BE2C (cell line): ENCODE measurements around the gene SRRD.
A peak's percentile ranks its signal among the peaks of the same experiment; 100 is the strongest.

Experiments
- DNase-seq: peaks from one replicate; pipeline ENCODE4 v3.0.0-alpha.2; 2020
- H3K27me3 ChIP-seq: fragments of 250-450 bp; sonication (Bioruptor Pico); 2 replicates; pipeline ENCODE4 v1.5.1; 2020; ENCODE audit warnings: mild to moderate bottlenecking
- H3K36me3 ChIP-seq: fragments of 250-450 bp; sonication (Bioruptor Pico); 2 replicates; pipeline ENCODE4 v1.5.1; 2020; ENCODE audit warnings: mild to moderate bottlenecking
- H3K4me1 ChIP-seq: fragments of 250-450 bp; sonication (Bioruptor Pico); 2 replicates; pipeline ENCODE4 v1.5.1; 2020
- H3K4me3 ChIP-seq: 2 replicates; pipeline ENCODE4 v1.5.1; 2011; ENCODE audit warnings: low read depth, low read length
- H3K9me3 ChIP-seq: fragments of 250-450 bp; sonication (Bioruptor Pico); 2 replicates; pipeline ENCODE4 v1.5.1; 2020
- CTCF ChIP-seq: IDR thresholded peaks from 2 replicates; pipeline ENCODE4 v1.5.1; 2012; ENCODE audit warnings: mild to moderate bottlenecking, low read depth, low read length

SRRD gene

GRCh38 chr22:26484360-26484706 is 656 bp downstream of the SRRD start:
- Histone ChIP-seq H3K27me3 (no peaks in the 10 kb centered on the region), H3K9me3 (no peaks in the 10 kb centered on the region), H3K4me3 (peak overlapping the region; percentile 67), H3K36me3 (peaks cover 21% of the 10 kb centered on the region), H3K4me1 (peaks cover 2% of the 10 kb centered on the region; the same call in 1 of the 2 replicates)
- TF ChIP-seq CTCF: no peak
- no peak for DNase-seq

GRCh38 chr22:26485013-26485412 is 1.3 kb downstream of the SRRD start:
- Histone ChIP-seq H3K4me1 (peaks cover 2% of the 10 kb centered on the region; the same call in 1 of the 2 replicates), H3K4me3 (no peak overlapping the region), H3K36me3 (peaks cover 28% of the 10 kb centered on the region), H3K9me3 (no peaks in the 10 kb centered on the region), H3K27me3 (no peaks in the 10 kb centered on the region)
- no peak for TF ChIP-seq CTCF
- no peak for DNase-seq

- H3K27me3 ChIP-seq: no peaks in the 10 kb centered on the region
- H3K4me1 ChIP-seq: peaks cover 2% of the 10 kb centered on the region; the same call in 1 of the 2 replicates
- no peak for TF ChIP-seq CTCF
- no peak for DNase-seq
- no peak overlapping the region for H3K4me3 ChIP-seq
- H3K9me3 ChIP-seq: no peaks in the 10 kb centered on the region
- peaks cover 35% of the 10 kb centered on the region for H3K36me3 ChIP-seq
Measured at GRCh38 chr22:26485806-26486390, 2.2 kb downstream of the SRRD start.

GRCh38 chr22:26486394-26486793 is 2.7 kb downstream of the SRRD start:
- Histone ChIP-seq H3K27me3 (no peaks in the 10 kb centered on the region), H3K4me1 (peaks cover 2% of the 10 kb centered on the region; the same call in 1 of the 2 replicates), H3K9me3 (no peaks in the 10 kb centered on the region), H3K4me3 (no peak overlapping the region), H3K36me3 (peaks cover 40% of the 10 kb centered on the region)
- TF ChIP-seq CTCF: no peak
- DNase-seq: no peak

GRCh38 chr22:26487996-26488395 is 4.3 kb downstream of the SRRD start:
- DNase-seq: no peak
- no peak for TF ChIP-seq CTCF
- Histone ChIP-seq H3K36me3 (peaks cover 56% of the 10 kb centered on the region), H3K4me1 (no peaks in the 10 kb centered on the region), H3K9me3 (no peaks in the 10 kb centered on the region), H3K4me3 (no peak overlapping the region), H3K27me3 (no peaks in the 10 kb centered on the region)

- no peaks in the 10 kb centered on the region for H3K4me1 ChIP-seq
- H3K4me3 ChIP-seq: no peak overlapping the region
- no peak for TF ChIP-seq CTCF
Measured at GRCh38 chr22:26489447-26490036, 5.9 kb downstream of the SRRD start.

More at GRCh38 chr22:26489447-26490036, 5.9 kb downstream of the SRRD start:
- no peaks in the 10 kb centered on the region for H3K27me3 ChIP-seq
- peaks cover 71% of the 10 kb centered on the region for H3K36me3 ChIP-seq
- DNase-seq: no peak
- H3K9me3 ChIP-seq: no peaks in the 10 kb centered on the region
